Measurements from ENCODE around the gene GLT1D1.
"Not testable (repeated sequence)": the region's sequence is repeated elsewhere in the genome, so short reads cannot be mapped to it uniquely, and the experiment has no call there.

Gene GLT1D1

GRCh38 chr12:128820723-128821432 lies 32.4 kb upstream of the GLT1D1 start:
- no peak for DNase-seq

- no peak for DNase-seq
Observed at GRCh38 chr12:128823216-128823915, 29.9 kb upstream of the GLT1D1 start.

- peak; percentile 86 for DNase-seq
Observed at GRCh38 chr12:128823916-128824839, 29.1 kb upstream of the GLT1D1 start, which contains the start of gene SLC15A4. TSS of gene SLC15A4 (minus strand) at chr12:128823958. CDS start at chr12:128823943, 15 bp downstream.

GRCh38 chr12:128825835-128826234 lies 27.4 kb upstream of the GLT1D1 start:
- peak; percentile 42 for DNase-seq

GRCh38 chr12:128827724-128828123 lies 25.6 kb upstream of the GLT1D1 start:
- DNase-seq: no peak

GRCh38 chr12:128829861-128830504 lies 23.3 kb upstream of the GLT1D1 start:
- DNase-seq: no peak

GRCh38 chr12:128830505-128830893 lies 22.8 kb upstream of the GLT1D1 start:
- no peak for DNase-seq

GRCh38 chr12:128833418-128833817 lies 19.9 kb upstream of the GLT1D1 start:
- DNase-seq: no peak

- DNase-seq: not testable (repeated sequence)
Observed at GRCh38 chr12:128839885-128840284, 13.4 kb upstream of the GLT1D1 start.

GRCh38 chr12:128840862-128841468 lies 12.3 kb upstream of the GLT1D1 start:
- no peak for DNase-seq

- DNase-seq: no peak
Observed at GRCh38 chr12:128842579-128842978, 10.7 kb upstream of the GLT1D1 start.

- no peak for DNase-seq
Observed at GRCh38 chr12:128843538-128843937, 9.7 kb upstream of the GLT1D1 start.

GRCh38 chr12:128844031-128844635 lies 9.1 kb upstream of the GLT1D1 start:
- no peak for DNase-seq

GRCh38 chr12:128846671-128847070 lies 6.6 kb upstream of the GLT1D1 start:
- not testable (repeated sequence) for DNase-seq

GRCh38 chr12:128848371-128848770 lies 4.9 kb upstream of the GLT1D1 start:
- DNase-seq: no peak

- DNase-seq: not testable (repeated sequence)
Observed at GRCh38 chr12:128849806-128850205, 3.5 kb upstream of the GLT1D1 start.

- DNase-seq: no peak
Observed at GRCh38 chr12:128850400-128850799, 2.9 kb upstream of the GLT1D1 start.

GRCh38 chr12:128851429-128851828 lies 1.8 kb upstream of the GLT1D1 start:
- not testable (repeated sequence) for DNase-seq

- DNase-seq: no peak
Observed at GRCh38 chr12:128852026-128852698, 1.1 kb upstream of the GLT1D1 start.

- DNase-seq: no peak
Observed at GRCh38 chr12:128853600-128854197, 421 bp downstream of the GLT1D1 start.
